H9 (cell line): ENCODE data around the gene DPH1. TPM values are rescaled to one million over a fixed set of nuclear protein-coding genes. Genes with fewer than 3 reads are reported as not detected.

ENCODE experiments used
- DNase-seq: peaks from one replicate; pipeline ENCODE4 v3.0.0-alpha.2; 2017
- H2AFZ ChIP-seq: one replicate; pipeline ENCODE4 v1.6.1; 2013; ENCODE audit warnings: mild to moderate bottlenecking, low read length, control low read depth, moderate library complexity
- H2AK5ac ChIP-seq: 2 replicates; pipeline ENCODE4 v1.6.1; 2013; ENCODE audit warnings: low read length, control low read depth, mixed read lengths; ENCODE audit not compliant: insufficient read length
- H2BK120ac ChIP-seq: one replicate; pipeline ENCODE4 v1.6.1; 2013; ENCODE audit warnings: low read depth, mild to moderate bottlenecking, low read length, control low read depth, inconsistent platforms; ENCODE audit not compliant: poor library complexity, severe bottlenecking
- H2BK12ac ChIP-seq: 2 replicates; pipeline ENCODE4 v1.6.1; 2013; ENCODE audit warnings: low read length, control low read depth, mixed read lengths, low read depth; ENCODE audit not compliant: insufficient read length
- H2BK15ac ChIP-seq: 2 replicates; pipeline ENCODE4 v1.6.1; 2013; ENCODE audit warnings: low read depth, low read length, control low read depth
- H2BK20ac ChIP-seq: one replicate; pipeline ENCODE4 v1.6.1; 2013; ENCODE audit warnings: low read depth, mild to moderate bottlenecking, low read length, control low read depth, inconsistent platforms; ENCODE audit not compliant: poor library complexity, severe bottlenecking
- H2BK5ac ChIP-seq: 2 replicates; pipeline ENCODE4 v1.6.1; 2013; ENCODE audit warnings: low read length, control low read depth, mixed read lengths; ENCODE audit not compliant: insufficient read length
- H3K14ac ChIP-seq: 2 replicates; pipeline ENCODE4 v1.6.1; 2013; ENCODE audit warnings: low read length, control low read depth; ENCODE audit not compliant: insufficient read depth
- H3K18ac ChIP-seq: 2 replicates; pipeline ENCODE4 v1.6.1; 2013; ENCODE audit warnings: low read depth, mild to moderate bottlenecking, mixed read lengths, low read length, control low read depth; ENCODE audit not compliant: insufficient read length
- H3K23ac ChIP-seq: 2 replicates; pipeline ENCODE4 v1.6.1; 2013; ENCODE audit warnings: low read length, control low read depth, mixed read lengths, low read depth; ENCODE audit not compliant: insufficient read length
- H3K23me2 ChIP-seq: 2 replicates; pipeline ENCODE4 v1.6.1; 2013; ENCODE audit warnings: low read depth, mild to moderate bottlenecking, mixed read lengths, low read length, control low read depth; ENCODE audit not compliant: insufficient read length, poor library complexity, severe bottlenecking
- H3K27ac ChIP-seq: 2 replicates; pipeline ENCODE4 v1.5.1; 2013; ENCODE audit warnings: low read length, control low read depth, mixed read lengths, low read depth; ENCODE audit not compliant: insufficient read length
- H3K27me3 ChIP-seq: 2 replicates; pipeline ENCODE4 v1.6.1; 2013; ENCODE audit warnings: low read length, control low read depth, inconsistent platforms; ENCODE audit not compliant: insufficient read depth
- H3K4ac ChIP-seq: 2 replicates; pipeline ENCODE4 v1.6.1; 2013; ENCODE audit warnings: low read depth, mild to moderate bottlenecking, control low read depth, inconsistent platforms, low read length, moderate library complexity
- H3K4me1 ChIP-seq: 2 replicates; pipeline ENCODE4 v1.6.1; 2013; ENCODE audit warnings: low read length, control low read depth, inconsistent platforms; ENCODE audit not compliant: insufficient read depth
- H3K4me2 ChIP-seq: 2 replicates; pipeline ENCODE4 v1.6.1; 2013; ENCODE audit warnings: low read length, control low read depth, mixed read lengths; ENCODE audit not compliant: insufficient read length, insufficient read depth
- H3K56ac ChIP-seq: 2 replicates; pipeline ENCODE4 v1.6.1; 2013; ENCODE audit warnings: low read depth, mild to moderate bottlenecking, mixed read lengths, low read length, control low read depth; ENCODE audit not compliant: insufficient read length
- H3K79me1 ChIP-seq: 2 replicates; pipeline ENCODE4 v1.6.1; 2013; ENCODE audit warnings: low read depth, mild to moderate bottlenecking, moderate library complexity, low read length, control low read depth, inconsistent platforms; ENCODE audit not compliant: insufficient read depth, poor library complexity, severe bottlenecking
- H3K79me2 ChIP-seq: 2 replicates; pipeline ENCODE4 v1.6.1; 2013; ENCODE audit warnings: low read length, control low read depth, inconsistent platforms; ENCODE audit not compliant: insufficient read depth
- H3K9ac ChIP-seq: 2 replicates; pipeline ENCODE4 v1.6.1; 2013; ENCODE audit warnings: low read length, control low read depth, mixed read lengths; ENCODE audit not compliant: insufficient read length; ENCODE audit errors: extremely low read depth
- H3K9me3 ChIP-seq: one replicate; pipeline ENCODE4 v1.6.1; 2013; ENCODE audit warnings: low read depth, low read length, inconsistent platforms; ENCODE audit not compliant: control insufficient read depth
- H3T11ph ChIP-seq: one replicate; pipeline ENCODE4 v1.6.1; 2013; ENCODE audit warnings: mild to moderate bottlenecking, low read length, control low read depth, inconsistent platforms
- H4K20me1 ChIP-seq: one replicate; pipeline ENCODE4 v1.6.1; 2013; ENCODE audit not compliant: control insufficient read depth, insufficient read length, insufficient read depth
- H4K5ac ChIP-seq: 2 replicates; pipeline ENCODE4 v1.6.1; 2013; ENCODE audit warnings: low read depth, mild to moderate bottlenecking, mixed read lengths, low read length, control low read depth; ENCODE audit not compliant: insufficient read length
- H4K8ac ChIP-seq: replicated peaks from 2 replicates; pipeline ENCODE4 v1.6.1; 2013; ENCODE audit warnings: low read length, control low read depth, mixed read lengths, low read depth; ENCODE audit not compliant: insufficient read length
- H4K91ac ChIP-seq: 2 replicates; pipeline ENCODE4 v1.6.1; 2013; ENCODE audit warnings: low read depth, mild to moderate bottlenecking, moderate library complexity, mixed read lengths, low read length, control low read depth; ENCODE audit not compliant: insufficient read length
- H3K27ac Mint-ChIP-seq, 3 experiments: 2 replicates in 2 of 3; 3 replicates in 1 of 3; pipeline ENCODE4 v1.8.0; 2020 to 2021; ENCODE audit warnings: mixed read lengths in 3 of 3, mild to moderate bottlenecking in 1 of 3, moderate library complexity in 1 of 3
- H3K27me3 Mint-ChIP-seq: 2 replicates; pipeline ENCODE4 v1.8.0; 2021; ENCODE audit warnings: low read depth, mild to moderate bottlenecking, moderate library complexity, mixed read lengths
- H3K36me3 Mint-ChIP-seq, 3 experiments: 2 replicates in 2 of 3; 3 replicates in 1 of 3; pipeline ENCODE4 v1.8.0; 2020 to 2021; ENCODE audit warnings: low read depth in 3 of 3, mixed read lengths in 3 of 3; ENCODE audit not compliant: insufficient read depth in 1 of 3
- H3K4me1 Mint-ChIP-seq, 2 experiments: 2 replicates each; pipeline ENCODE4 v1.8.0; 2020; ENCODE audit warnings: mixed read lengths in 2 of 2
- H3K4me3 Mint-ChIP-seq, 2 experiments: 2 replicates in 1 of 2; 3 replicates in 1 of 2; pipeline ENCODE4 v1.8.0; 2020 to 2021; ENCODE audit warnings: mild to moderate bottlenecking in 2 of 2, mixed read lengths in 2 of 2, moderate library complexity in 1 of 2
- H3K9me3 Mint-ChIP-seq, 2 experiments: 2 replicates in 1 of 2; 3 replicates in 1 of 2; pipeline ENCODE4 v1.8.0; 2020; ENCODE audit warnings: mild to moderate bottlenecking in 2 of 2, mixed read lengths in 2 of 2, moderate library complexity in 1 of 2
- CTCF ChIP-seq: fragments of 200-600 bp; sonication (generic); conservative IDR thresholded peaks from 3 replicates; pipeline ENCODE4 v1.8.0; 2021; ENCODE audit warnings: antibody characterized with exemption, mild to moderate bottlenecking
- WGBS: extraction: QIAGEN DNeasy Blood & Tissue Kit; methylation state at CpG from one replicate; pipeline ENCODE4 v1.1.7; 2013; ENCODE audit warnings: missing lambda C conversion rate, low lambda C conversion rate, mixed read lengths; ENCODE audit not compliant: insufficient read length; ENCODE audit errors: extremely low coverage; 5-methylcytosine and 5-hydroxymethylcytosine counted together
- total RNA-seq: library from RNA; stranded (reverse); gene quantifications from 2 replicates; pipeline ENCODE4 v1.2.1, GENCODE V29; 2021

DPH1 gene
- total RNA-seq, 1 experiment from 2014 or later, result 27.5 TPM

DNA sequence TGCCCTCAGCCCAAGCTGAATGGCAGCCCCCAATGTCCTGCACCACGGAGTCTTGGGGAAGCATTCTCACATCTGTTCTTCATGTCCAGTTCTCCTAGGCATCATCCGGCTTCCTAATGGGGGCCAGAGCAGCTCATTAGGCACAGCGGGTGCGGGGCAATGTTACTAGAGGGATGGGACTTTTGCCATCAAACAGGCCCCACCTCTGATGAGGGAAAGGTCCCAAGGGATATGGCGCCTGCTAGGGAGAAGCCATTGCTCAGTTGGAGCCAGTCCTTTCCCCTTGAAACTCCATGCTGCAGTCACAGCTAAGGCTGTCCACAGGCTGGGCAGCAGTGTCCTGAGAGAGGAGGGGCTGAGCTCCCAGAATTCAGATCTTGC, 1.7 kb upstream of the DPH1 start:
- Histone ChIP-seq H2BK15ac (no peak overlapping the region), H3K4me1 (no peaks in the 10 kb centered on the region), H3K4ac (no peak overlapping the region), H3K14ac (no peak overlapping the region), H2BK12ac (no peak overlapping the region), H4K91ac (no peak overlapping the region), H3T11ph (no peak overlapping the region), H2BK20ac (no peak overlapping the region), H2AFZ (no peak overlapping the region), H3K27me3 (peaks cover 51% of the 10 kb centered on the region), H3K4me2 (no peak overlapping the region), H3K9ac (no peak overlapping the region), H3K27ac (no peak overlapping the region), H2BK5ac (no peak overlapping the region), H3K9me3 (no peaks in the 10 kb centered on the region), H2BK120ac (no peak overlapping the region), H3K18ac (no peak overlapping the region), H3K56ac (no peak overlapping the region), H2AK5ac (no peak overlapping the region), H4K20me1 (no peaks in the 10 kb centered on the region), H4K8ac (no peak overlapping the region), H3K23ac (no peak overlapping the region), H3K23me2 (peaks cover 23% of the 10 kb centered on the region), H3K79me1 (no peaks in the 10 kb centered on the region), H4K5ac (no peak overlapping the region), H3K79me2 (no peaks in the 10 kb centered on the region)
- Mint-ChIP-seq H3K4me3 (peak overlapping the region in 1 of 2 experiments; percentile 62; a peak in 1 of 5 replicates), H3K27ac (no peak overlapping the region), H3K4me1 (peaks cover 12 to 26% of the 10 kb centered on the region in 2 experiments), H3K9me3 (peaks cover 5 to 6% of the 10 kb centered on the region in 2 experiments; a peak in 4 of 5 replicates), H3K36me3 (no peaks in the 10 kb centered on the region; a peak in 1 of 7 replicates), H3K27me3 (peaks cover 62% of the 10 kb centered on the region)
- no peak for TF ChIP-seq CTCF
- no peak for DNase-seq
- WGBS, result no CpG with 5 or more reads among the region's 5 CpGs
